OCI-LY3 (cell line): ENCODE measurements around the gene TMEM252.

Experiments used
- CTCF ChIP-seq: fragments of 200-600, 300-600 bp; sonication (generic); IDR thresholded peaks from 2 replicates; pipeline ENCODE4 v1.5.1; 2014; ENCODE audit warnings: antibody characterized with exemption, low read length, low read depth
- EZH2phosphoT487 ChIP-seq: fragments of 200-600 bp; shearing (Covaris generic); IDR thresholded peaks from 2 replicates; pipeline ENCODE4 v1.6.1; 2018; ENCODE audit warnings: antibody characterized with exemption, mixed run types, low read depth

GRCh38 chr9:68489646-68490045 lies 51.0 kb downstream of the TMEM252 start:
- TF ChIP-seq EZH2phosphoT487 (no peak), CTCF (no peak)
